HepG2 (cell line): ENCODE results near the gene BSND. TPM values are rescaled to one million over a fixed set of nuclear protein-coding genes. Genes with fewer than 3 reads are reported as not detected.

Experiments used
- HOXA9 ChIP-seq: sonication (generic); formaldehyde crosslinking; IDR thresholded peaks from 2 replicates; pipeline ENCODE4 v1.8.1; 2022; ENCODE audit warnings: missing genetic modification reagents, mild to moderate bottlenecking, moderate library complexity, borderline replicate concordance
- KLF16 ChIP-seq, 2 experiments: sonication (generic) in 1 of 2; formaldehyde crosslinking in 1 of 2; IDR thresholded peaks; 2 replicates each; pipeline versions ENCODE4 v1.6.1 to v1.8.0; 2016 to 2023; ENCODE audit warnings: missing genetic modification reagents in 2 of 2, missing compliant biosample characterization in 1 of 2
- MAFG ChIP-seq: sonication (generic); formaldehyde crosslinking; IDR thresholded peaks from 2 replicates; pipeline ENCODE4 v1.5.1; 2020; ENCODE audit warnings: mild to moderate bottlenecking, missing genetic modification reagents
- MED8 ChIP-seq: sonication (generic); formaldehyde crosslinking; IDR thresholded peaks from 2 replicates; pipeline ENCODE4 v1.8.1; 2023; ENCODE audit warnings: mild to moderate bottlenecking, missing genetic modification reagents; ENCODE audit not compliant: insufficient replicate concordance
- MIER2 ChIP-seq: IDR thresholded peaks from 2 replicates; pipeline ENCODE4 v1.6.1; 2016; ENCODE audit warnings: missing biosample characterization, missing genetic modification reagents
- MYC ChIP-seq: sonication (generic); formaldehyde crosslinking; IDR thresholded peaks from 2 replicates; pipeline ENCODE4 v1.9.0; 2021; ENCODE audit warnings: missing genetic modification reagents, borderline replicate concordance
- NCOA2 ChIP-seq: sonication (generic); formaldehyde crosslinking; IDR thresholded peaks from 2 replicates; pipeline ENCODE4 v1.8.0; 2022; ENCODE audit warnings: inconsistent platforms
- PHF20 ChIP-seq: sonication (generic); formaldehyde crosslinking; IDR thresholded peaks from 2 replicates; pipeline ENCODE4 v1.5.0; 2020; ENCODE audit warnings: mild to moderate bottlenecking, missing genetic modification reagents
- POLR2AphosphoS5 ChIP-seq: IDR thresholded peaks from 2 replicates; pipeline ENCODE4 v1.6.1; 2012; ENCODE audit warnings: low read depth, low read length
- REPIN1 ChIP-seq: sonication (generic); formaldehyde crosslinking; IDR thresholded peaks from 2 replicates; pipeline ENCODE4 v1.8.0; 2022; ENCODE audit warnings: missing genetic modification reagents, low read depth, mild to moderate bottlenecking, borderline replicate concordance
- TCF7 ChIP-seq: sonication (generic); IDR thresholded peaks from 2 replicates; pipeline ENCODE4 v1.6.1; 2016; ENCODE audit warnings: antibody characterized with exemption, low read depth
- ZFY ChIP-seq: sonication (generic); formaldehyde crosslinking; IDR thresholded peaks from 2 replicates; pipeline ENCODE4 v1.4.0; 2020; ENCODE audit warnings: missing genetic modification reagents
- ZNF251 ChIP-seq: sonication (generic); formaldehyde crosslinking; IDR thresholded peaks from 2 replicates; pipeline ENCODE4 v1.9.0; 2021; ENCODE audit warnings: mild to moderate bottlenecking, missing genetic modification reagents
- ZNF354B ChIP-seq: sonication (generic); formaldehyde crosslinking; IDR thresholded peaks from 2 replicates; pipeline ENCODE4 v1.8.0; 2022; ENCODE audit warnings: mild to moderate bottlenecking, missing genetic modification reagents
- ZNF446 ChIP-seq: sonication (generic); formaldehyde crosslinking; IDR thresholded peaks from 2 replicates; pipeline ENCODE4 v1.5.0; 2020; ENCODE audit warnings: mild to moderate bottlenecking, missing genetic modification reagents
- ZNF629 ChIP-seq: sonication (generic); formaldehyde crosslinking; conservative IDR thresholded peaks from 2 replicates; pipeline ENCODE4 v1.5.0; 2020; ENCODE audit warnings: missing genetic modification reagents
- ZNF674 ChIP-seq: sonication (generic); formaldehyde crosslinking; IDR thresholded peaks from 2 replicates; pipeline ENCODE4 v1.5.0; 2020; ENCODE audit warnings: low read depth, mild to moderate bottlenecking, missing genetic modification reagents
- ZNF839 ChIP-seq: sonication (generic); formaldehyde crosslinking; IDR thresholded peaks from 2 replicates; pipeline ENCODE4 v1.4.0; 2020; ENCODE audit warnings: missing genetic modification reagents, mild to moderate bottlenecking, borderline replicate concordance
- ZNF883 ChIP-seq: sonication (generic); formaldehyde crosslinking; IDR thresholded peaks from 2 replicates; pipeline ENCODE4 v1.5.1; 2020; ENCODE audit warnings: mild to moderate bottlenecking, missing genetic modification reagents; ENCODE audit errors: not compliant biosample characterization
- polyA plus RNA-seq, 8 experiments: library from polyadenylated mRNA; depleted of rRNA in 3 of 8; stranded (reverse) in 7 of 8; unstranded in 1 of 8; fragments of >200 nt; fragmentation: Illumina TruSeq in 4 of 8; extraction: Trizol in 4 of 8; gene quantifications; 2 replicates each; pipeline versions ENCODE4 v1.2.1 to v1.2.3, GENCODE V29; 2011 to 2016; ENCODE audit warnings: low read depth in 4 of 8, missing spikeins in 1 of 8, mixed read lengths in 1 of 8; ENCODE audit not compliant: insufficient read depth in 1 of 8
- total RNA-seq, 5 experiments: library from RNA; depleted of rRNA; stranded (reverse); fragments of >200 nt; fragmentation: Illumina TruSeq; extraction: Trizol; gene quantifications; 2 replicates each; pipeline ENCODE4 v1.2.3, GENCODE V29; 2016; ENCODE audit warnings: low read depth in 1 of 5
- TF ChIP-seq, protein P1 (sequence below): sonication (generic); formaldehyde crosslinking; IDR thresholded peaks from 2 replicates; pipeline ENCODE4 v1.4.0; 2020; ENCODE audit warnings: missing genetic modification reagents
- TF ChIP-seq, protein P2 (sequence below): sonication (generic); formaldehyde crosslinking; IDR thresholded peaks from 2 replicates; pipeline ENCODE4 v1.4.0; 2020; ENCODE audit warnings: mild to moderate bottlenecking, low read depth, missing genetic modification reagents
- TF ChIP-seq, protein P3 (sequence below): sonication (generic); formaldehyde crosslinking; IDR thresholded peaks from 2 replicates; pipeline ENCODE4 v1.4.0; 2020; ENCODE audit warnings: missing genetic modification reagents

BSND gene
- total and polyA plus RNA-seq, 2 of the 13 experiments (the other 11 are each of a cell fraction or from before 2014, with no cell fraction given): not detected

DNA sequence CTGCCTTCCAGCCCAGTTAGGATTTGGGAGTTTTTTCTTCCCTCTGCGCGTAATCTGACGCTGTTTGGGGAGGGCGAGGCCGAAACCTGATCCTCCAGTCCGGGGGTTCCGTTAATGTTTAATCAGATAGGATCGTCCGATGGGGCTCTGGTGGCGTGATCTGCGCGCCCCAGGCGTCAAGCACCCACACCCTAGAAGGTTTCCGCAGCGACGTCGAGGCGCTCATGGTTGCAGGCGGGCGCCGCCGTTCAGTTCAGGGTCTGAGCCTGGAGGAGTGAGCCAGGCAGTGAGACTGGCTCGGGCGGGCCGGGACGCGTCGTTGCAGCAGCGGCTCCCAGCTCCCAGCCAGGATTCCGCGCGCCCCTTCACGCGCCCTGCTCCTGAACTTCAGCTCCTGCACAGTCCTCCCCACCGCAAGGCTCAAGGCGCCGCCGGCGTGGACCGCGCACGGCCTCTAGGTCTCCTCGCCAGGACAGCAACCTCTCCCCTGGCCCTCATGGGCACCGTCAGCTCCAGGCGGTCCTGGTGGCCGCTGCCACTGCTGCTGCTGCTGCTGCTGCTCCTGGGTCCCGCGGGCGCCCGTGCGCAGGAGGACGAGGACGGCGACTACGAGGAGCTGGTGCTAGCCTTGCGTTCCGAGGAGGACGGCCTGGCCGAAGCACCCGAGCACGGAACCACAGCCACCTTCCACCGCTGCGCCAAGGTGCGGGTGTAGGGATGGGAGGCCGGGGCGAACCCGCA is 40.8 kb downstream of the BSND start, which contains the start of gene PCSK9 (continued):
- peak; percentile 91 for TF ChIP-seq ZNF883 (CRISPR knock-in tag)
- TF ChIP-seq, protein P1, sequence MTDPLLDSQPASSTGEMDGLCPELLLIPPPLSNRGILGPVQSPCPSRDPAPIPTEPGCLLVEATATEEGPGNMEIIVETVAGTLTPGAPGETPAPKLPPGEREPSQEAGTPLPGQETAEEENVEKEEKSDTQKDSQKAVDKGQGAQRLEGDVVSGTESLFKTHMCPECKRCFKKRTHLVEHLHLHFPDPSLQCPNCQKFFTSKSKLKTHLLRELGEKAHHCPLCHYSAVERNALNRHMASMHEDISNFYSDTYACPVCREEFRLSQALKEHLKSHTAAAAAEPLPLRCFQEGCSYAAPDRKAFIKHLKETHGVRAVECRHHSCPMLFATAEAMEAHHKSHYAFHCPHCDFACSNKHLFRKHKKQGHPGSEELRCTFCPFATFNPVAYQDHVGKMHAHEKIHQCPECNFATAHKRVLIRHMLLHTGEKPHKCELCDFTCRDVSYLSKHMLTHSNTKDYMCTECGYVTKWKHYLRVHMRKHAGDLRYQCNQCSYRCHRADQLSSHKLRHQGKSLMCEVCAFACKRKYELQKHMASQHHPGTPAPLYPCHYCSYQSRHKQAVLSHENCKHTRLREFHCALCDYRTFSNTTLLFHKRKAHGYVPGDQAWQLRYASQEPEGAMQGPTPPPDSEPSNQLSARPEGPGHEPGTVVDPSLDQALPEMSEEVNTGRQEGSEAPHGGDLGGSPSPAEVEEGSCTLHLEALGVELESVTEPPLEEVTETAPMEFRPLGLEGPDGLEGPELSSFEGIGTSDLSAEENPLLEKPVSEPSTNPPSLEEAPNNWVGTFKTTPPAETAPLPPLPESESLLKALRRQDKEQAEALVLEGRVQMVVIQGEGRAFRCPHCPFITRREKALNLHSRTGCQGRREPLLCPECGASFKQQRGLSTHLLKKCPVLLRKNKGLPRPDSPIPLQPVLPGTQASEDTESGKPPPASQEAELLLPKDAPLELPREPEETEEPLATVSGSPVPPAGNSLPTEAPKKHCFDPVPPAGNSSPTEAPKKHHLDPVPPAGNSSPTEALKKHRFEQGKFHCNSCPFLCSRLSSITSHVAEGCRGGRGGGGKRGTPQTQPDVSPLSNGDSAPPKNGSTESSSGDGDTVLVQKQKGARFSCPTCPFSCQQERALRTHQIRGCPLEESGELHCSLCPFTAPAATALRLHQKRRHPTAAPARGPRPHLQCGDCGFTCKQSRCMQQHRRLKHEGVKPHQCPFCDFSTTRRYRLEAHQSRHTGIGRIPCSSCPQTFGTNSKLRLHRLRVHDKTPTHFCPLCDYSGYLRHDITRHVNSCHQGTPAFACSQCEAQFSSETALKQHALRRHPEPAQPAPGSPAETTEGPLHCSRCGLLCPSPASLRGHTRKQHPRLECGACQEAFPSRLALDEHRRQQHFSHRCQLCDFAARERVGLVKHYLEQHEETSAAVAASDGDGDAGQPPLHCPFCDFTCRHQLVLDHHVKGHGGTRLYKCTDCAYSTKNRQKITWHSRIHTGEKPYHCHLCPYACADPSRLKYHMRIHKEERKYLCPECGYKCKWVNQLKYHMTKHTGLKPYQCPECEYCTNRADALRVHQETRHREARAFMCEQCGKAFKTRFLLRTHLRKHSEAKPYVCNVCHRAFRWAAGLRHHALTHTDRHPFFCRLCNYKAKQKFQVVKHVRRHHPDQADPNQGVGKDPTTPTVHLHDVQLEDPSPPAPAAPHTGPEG (CRISPR knock-in tag): peak; percentile 99
- TF ChIP-seq TCF7: no peak
- peak; percentile 82 for TF ChIP-seq NCOA2 (CRISPR knock-in tag)
- TF ChIP-seq PHF20 (CRISPR knock-in tag): peak; percentile 38; the same call in 1 of the 2 replicates
- peak; percentile 88 for TF ChIP-seq ZNF354B (CRISPR knock-in tag)
- TF ChIP-seq, protein P2, sequence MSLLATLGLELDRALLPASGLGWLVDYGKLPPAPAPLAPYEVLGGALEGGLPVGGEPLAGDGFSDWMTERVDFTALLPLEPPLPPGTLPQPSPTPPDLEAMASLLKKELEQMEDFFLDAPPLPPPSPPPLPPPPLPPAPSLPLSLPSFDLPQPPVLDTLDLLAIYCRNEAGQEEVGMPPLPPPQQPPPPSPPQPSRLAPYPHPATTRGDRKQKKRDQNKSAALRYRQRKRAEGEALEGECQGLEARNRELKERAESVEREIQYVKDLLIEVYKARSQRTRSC (CRISPR knock-in tag): no peak
- TF ChIP-seq REPIN1 (CRISPR knock-in tag): peak; percentile 97
- 0 out of 2 replicates have a peak, but pooled peaks have one; percentile 16 for TF ChIP-seq MIER2 (CRISPR knock-in tag)
- 0 out of 2 replicates have a peak, but pooled peaks have one; percentile 83 for TF ChIP-seq ZNF674 (CRISPR knock-in tag)
- TF ChIP-seq ZNF839 (CRISPR knock-in tag): peak; percentile 74; the same call in 1 of the 2 replicates
- TF ChIP-seq KLF16 (CRISPR knock-in tag; IDR thresholded peaks at IDR 0.05): peak in 1 of 2 experiments; percentile 68; a peak in 2 of 4 replicates
- peak; percentile 62 for TF ChIP-seq ZFY
- TF ChIP-seq MED8: peak; percentile 85
- TF ChIP-seq HOXA9 (CRISPR knock-in tag): peak; percentile 86; the same call in 1 of the 2 replicates
- TF ChIP-seq ZNF251 (CRISPR knock-in tag): peak; percentile 75; the same call in 1 of the 2 replicates
- peak; percentile 90 for TF ChIP-seq MYC (CRISPR knock-in tag)
- TF ChIP-seq ZNF629 (CRISPR knock-in tag): no peak
- TF ChIP-seq MAFG: no peak
- peak; percentile 91 for TF ChIP-seq POLR2AphosphoS5
- TF ChIP-seq, protein P3, sequence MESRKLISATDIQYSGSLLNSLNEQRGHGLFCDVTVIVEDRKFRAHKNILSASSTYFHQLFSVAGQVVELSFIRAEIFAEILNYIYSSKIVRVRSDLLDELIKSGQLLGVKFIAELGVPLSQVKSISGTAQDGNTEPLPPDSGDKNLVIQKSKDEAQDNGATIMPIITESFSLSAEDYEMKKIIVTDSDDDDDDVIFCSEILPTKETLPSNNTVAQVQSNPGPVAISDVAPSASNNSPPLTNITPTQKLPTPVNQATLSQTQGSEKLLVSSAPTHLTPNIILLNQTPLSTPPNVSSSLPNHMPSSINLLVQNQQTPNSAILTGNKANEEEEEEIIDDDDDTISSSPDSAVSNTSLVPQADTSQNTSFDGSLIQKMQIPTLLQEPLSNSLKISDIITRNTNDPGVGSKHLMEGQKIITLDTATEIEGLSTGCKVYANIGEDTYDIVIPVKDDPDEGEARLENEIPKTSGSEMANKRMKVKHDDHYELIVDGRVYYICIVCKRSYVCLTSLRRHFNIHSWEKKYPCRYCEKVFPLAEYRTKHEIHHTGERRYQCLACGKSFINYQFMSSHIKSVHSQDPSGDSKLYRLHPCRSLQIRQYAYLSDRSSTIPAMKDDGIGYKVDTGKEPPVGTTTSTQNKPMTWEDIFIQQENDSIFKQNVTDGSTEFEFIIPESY (CRISPR knock-in tag): no peak
- TF ChIP-seq ZNF446 (CRISPR knock-in tag): peak; percentile 88; the same call in 1 of the 2 replicates
